HFFc6 (cell line): ENCODE measurements around the gene SRPX. TPM values are rescaled to one million over a fixed set of nuclear protein-coding genes. Genes with fewer than 3 reads are reported as not detected.

Source experiments
- DNase-seq: peaks from one replicate; pipeline ENCODE4 v3.0.0-alpha.2; 2018
- H3K27ac Mint-ChIP-seq: 2 replicates; pipeline ENCODE4 v1.8.0; 2020; ENCODE audit warnings: mild to moderate bottlenecking, mixed read lengths
- H3K27me3 Mint-ChIP-seq: 2 replicates; pipeline ENCODE4 v1.8.0; 2021; ENCODE audit warnings: mild to moderate bottlenecking, moderate library complexity, mixed read lengths; ENCODE audit not compliant: insufficient read depth
- H3K36me3 Mint-ChIP-seq: 2 replicates; pipeline ENCODE4 v1.8.0; 2021; ENCODE audit warnings: low read depth, mixed read lengths
- H3K4me1 Mint-ChIP-seq: 2 replicates; pipeline ENCODE4 v1.8.0; 2020; ENCODE audit warnings: low read depth, mixed read lengths
- H3K4me3 Mint-ChIP-seq: 2 replicates; pipeline ENCODE4 v1.8.0; 2020; ENCODE audit warnings: mild to moderate bottlenecking, moderate library complexity, mixed read lengths
- H3K9me3 Mint-ChIP-seq: 2 replicates; pipeline ENCODE4 v1.8.0; 2020; ENCODE audit warnings: mild to moderate bottlenecking, mixed read lengths
- CTCF ChIP-seq: fragments of 200-600 bp; sonication (generic); IDR thresholded peaks from 2 replicates; pipeline ENCODE4 v1.5.0; 2021; ENCODE audit warnings: antibody characterized with exemption, mild to moderate bottlenecking
- total RNA-seq, 6 experiments: library from RNA; stranded (reverse); fragmentation: NEBNext Ultra II Directional; extraction: Animal tissue kit (Norgen Biotek cat#: 25700); gene quantifications; 2 replicates in 1 of 6; 3 replicates in 5 of 6; pipeline ENCODE4 v1.2.3, GENCODE V29; 2021

SRPX gene
- total RNA-seq, 6 experiments from 2014 or later: 10.6 to 47.2 (median 42.4) TPM

GRCh38 chrX:38181357-38181756 lies 39.3 kb downstream of the SRPX start:
- H3K36me3 Mint-ChIP-seq: 0 out of 2 replicates have a peak, but pooled peaks cover 3% of the 10 kb centered on the region
- no peak overlapping the region for H3K4me3 Mint-ChIP-seq
- H3K9me3 Mint-ChIP-seq: no peaks in the 10 kb centered on the region
- TF ChIP-seq CTCF: no peak
- H3K27me3 Mint-ChIP-seq: peaks cover 9% of the 10 kb centered on the region; the same call in 1 of the 2 replicates
- peaks cover 7% of the 10 kb centered on the region; the same call in 1 of the 2 replicates for H3K4me1 Mint-ChIP-seq
- DNase-seq: no peak
- no peak overlapping the region for H3K27ac Mint-ChIP-seq

GRCh38 chrX:38178396-38178795 lies 42.3 kb downstream of the SRPX start:
- no peaks in the 10 kb centered on the region for H3K9me3 Mint-ChIP-seq
- no peak overlapping the region for H3K4me3 Mint-ChIP-seq
- no peak for TF ChIP-seq CTCF
- peaks cover 2% of the 10 kb centered on the region; the same call in 1 of the 2 replicates for H3K4me1 Mint-ChIP-seq
- DNase-seq: no peak
- H3K27me3 Mint-ChIP-seq: peaks cover 10% of the 10 kb centered on the region; the same call in 1 of the 2 replicates
- no peak overlapping the region for H3K27ac Mint-ChIP-seq
- no peaks in the 10 kb centered on the region for H3K36me3 Mint-ChIP-seq

GRCh38 chrX:38175139-38175538 lies 45.5 kb downstream of the SRPX start:
- H3K4me3 Mint-ChIP-seq: no peak overlapping the region
- peak; percentile 13 for DNase-seq
- H3K9me3 Mint-ChIP-seq: no peaks in the 10 kb centered on the region
- H3K4me1 Mint-ChIP-seq: peaks cover 6% of the 10 kb centered on the region; the same call in 1 of the 2 replicates
- H3K27me3 Mint-ChIP-seq: peaks cover 9% of the 10 kb centered on the region; the same call in 1 of the 2 replicates
- H3K27ac Mint-ChIP-seq: no peak overlapping the region
- TF ChIP-seq CTCF: peak; percentile 65
- no peaks in the 10 kb centered on the region for H3K36me3 Mint-ChIP-seq

- peak overlapping the region; percentile 33; the same call in 1 of the 2 replicates for H3K27ac Mint-ChIP-seq
- no peak for TF ChIP-seq CTCF
- H3K9me3 Mint-ChIP-seq: no peaks in the 10 kb centered on the region
- peak; percentile 16 for DNase-seq
- H3K36me3 Mint-ChIP-seq: no peaks in the 10 kb centered on the region
- peaks cover 6% of the 10 kb centered on the region; the same call in 1 of the 2 replicates for H3K4me1 Mint-ChIP-seq
- no peak overlapping the region for H3K4me3 Mint-ChIP-seq
- H3K27me3 Mint-ChIP-seq: peaks cover 7% of the 10 kb centered on the region; the same call in 1 of the 2 replicates
Measured at GRCh38 chrX:38172596-38172995, 48.1 kb downstream of the SRPX start.

GRCh38 chrX:38170556-38170955 lies 50.1 kb downstream of the SRPX start:
- Mint-ChIP-seq H3K4me1 (peaks cover 6% of the 10 kb centered on the region; the same call in 1 of the 2 replicates), H3K27me3 (peaks cover 7% of the 10 kb centered on the region; the same call in 1 of the 2 replicates), H3K27ac (no peak overlapping the region), H3K9me3 (no peaks in the 10 kb centered on the region), H3K4me3 (no peak overlapping the region), H3K36me3 (no peaks in the 10 kb centered on the region)
- no peak for TF ChIP-seq CTCF
- no peak for DNase-seq
